Peyer's patch (tissue), 4 donors: ENCODE measurements around the gene ZNF143. TPM values are rescaled to one million over a fixed set of nuclear protein-coding genes. Genes with fewer than 3 reads are reported as not detected.

Source experiments
- DNase-seq, 3 donors: peaks; one replicate each; pipeline ENCODE4 v3.0.0-alpha.2; 2017 to 2019
- H3K27ac ChIP-seq, 4 donors: fragments of 200-600 bp; sonication (generic); one replicate each; pipeline ENCODE4 v1.5.1; 2016 to 2019
- H3K27me3 ChIP-seq, 2 donors: fragments of 200-600 bp; sonication (generic); one replicate each; pipeline ENCODE4 v1.5.1; 2019
- H3K36me3 ChIP-seq, 3 donors: fragments of 200-600 bp; sonication (generic); one replicate each; pipeline ENCODE4 v1.5.1; 2016 to 2019
- H3K4me1 ChIP-seq, 4 donors: fragments of 200-600 bp; sonication (generic); one replicate each; pipeline ENCODE4 v1.5.1; 2016 to 2019
- H3K4me3 ChIP-seq, 4 donors: fragments of 200-600 bp; sonication (generic); 1 replicate in 3 of 4; 2 replicates in 1 of 4; pipeline ENCODE4 v1.5.1; 2016 to 2019; ENCODE audit warnings: mild to moderate bottlenecking in 1 of 4
- H3K9me3 ChIP-seq, 4 donors: fragments of 200-600 bp; sonication (generic); one replicate each; pipeline ENCODE4 v1.5.1; 2016 to 2019; ENCODE audit warnings: mild to moderate bottlenecking in 1 of 4
- CTCF ChIP-seq, 6 experiments: fragments of 450-650 bp in 4 of 6; fragments of 200-600 bp in 2 of 6; sonication (generic) in 1 of 6; IDR thresholded peaks; one replicate each; pipeline ENCODE4 v1.5.1; 2017 to 2019; ENCODE audit warnings: antibody characterized with exemption in 6 of 6, mild to moderate bottlenecking in 3 of 6, moderate library complexity in 1 of 6
- POLR2A ChIP-seq, 2 donors: fragments of 450-650 bp; IDR thresholded peaks; one replicate each; pipeline ENCODE4 v1.5.1; 2017; ENCODE audit warnings: antibody characterized with exemption in 2 of 2, mild to moderate bottlenecking in 2 of 2, moderate library complexity in 2 of 2
- total RNA-seq, 4 donors: library from RNA; depleted of rRNA; stranded (reverse); fragments of >200 nt; gene quantifications; one replicate each; pipeline ENCODE4 v1.1.0, GENCODE V29; 2016

Gene ZNF143
- total RNA-seq, 4 donors from 2014 or later: 8.5 to 56.1 (median 35.7) TPM

GRCh38 chr11:9489080-9489765 is 28.4 kb downstream of the ZNF143 start:
- DNase-seq: no peak
- Histone ChIP-seq H3K4me1 (no peaks in the 10 kb centered on the region), H3K4me3 (no peak overlapping the region), H3K36me3 (peaks cover 0 to 52% (median 0%) of the 10 kb centered on the region in 3 donors), H3K27me3 (no peaks in the 10 kb centered on the region), H3K27ac (no peak overlapping the region), H3K9me3 (no peaks in the 10 kb centered on the region)
- no peak for TF ChIP-seq CTCF (IDR thresholded peaks at IDR 0.05)
- TF ChIP-seq POLR2A (IDR thresholded peaks at IDR 0.05): no peak

- no peak for TF ChIP-seq CTCF (IDR thresholded peaks at IDR 0.05)
- no peak for TF ChIP-seq POLR2A (IDR thresholded peaks at IDR 0.05)
- Histone ChIP-seq H3K27ac (no peak overlapping the region), H3K36me3 (peaks cover 0 to 60% (median 0%) of the 10 kb centered on the region in 3 donors)
Measured at GRCh38 chr11:9490376-9490775, 29.6 kb downstream of the ZNF143 start.

GRCh38 chr11:9493492-9493891 is 32.7 kb downstream of the ZNF143 start:
- no peaks in the 10 kb centered on the region for H3K9me3 ChIP-seq
- no peaks in the 10 kb centered on the region for H3K27me3 ChIP-seq
- no peak for DNase-seq
- TF ChIP-seq POLR2A (IDR thresholded peaks at IDR 0.05) (no peak), CTCF (IDR thresholded peaks at IDR 0.05) (no peak)
- no peak overlapping the region for H3K27ac ChIP-seq
- peaks cover 0 to 3% (median 0%) of the 10 kb centered on the region in 4 donors for H3K4me1 ChIP-seq
- H3K4me3 ChIP-seq: no peak overlapping the region
- peaks cover 0 to 73% (median 0%) of the 10 kb centered on the region in 3 donors for H3K36me3 ChIP-seq

More at GRCh38 chr11:9490376-9490775, 29.6 kb downstream of the ZNF143 start:
- no peak for DNase-seq
- H3K9me3 ChIP-seq: no peaks in the 10 kb centered on the region
- H3K27me3 ChIP-seq: no peaks in the 10 kb centered on the region
- H3K4me1 ChIP-seq: no peaks in the 10 kb centered on the region
- H3K4me3 ChIP-seq: no peak overlapping the region

GRCh38 chr11:9494316-9494715 is 33.5 kb downstream of the ZNF143 start:
- TF ChIP-seq CTCF (IDR thresholded peaks at IDR 0.05) (no peak), POLR2A (IDR thresholded peaks at IDR 0.05) (no peak)
- H3K36me3 ChIP-seq: peaks cover 0 to 73% (median 0%) of the 10 kb centered on the region in 3 donors
- H3K27me3 ChIP-seq: no peaks in the 10 kb centered on the region
- no peaks in the 10 kb centered on the region for H3K9me3 ChIP-seq
- DNase-seq: no peak
- no peak overlapping the region for H3K27ac ChIP-seq
- no peak overlapping the region for H3K4me3 ChIP-seq
- peaks cover 0 to 9% (median 0%) of the 10 kb centered on the region in 4 donors for H3K4me1 ChIP-seq

- TF ChIP-seq CTCF (IDR thresholded peaks at IDR 0.05) (no peak), POLR2A (IDR thresholded peaks at IDR 0.05) (no peak)
- Histone ChIP-seq H3K9me3 (no peaks in the 10 kb centered on the region), H3K4me3 (no peak overlapping the region), H3K4me1 (peaks cover 0 to 9% (median 0%) of the 10 kb centered on the region in 4 donors), H3K36me3 (peaks cover 0 to 78% (median 0%) of the 10 kb centered on the region in 3 donors), H3K27ac (no peak overlapping the region), H3K27me3 (no peaks in the 10 kb centered on the region)
- DNase-seq: no peak
Measured at GRCh38 chr11:9495803-9496514, 35.1 kb downstream of the ZNF143 start.
